K562 (cell line): ENCODE measurements around the gene PPDPF. TPM values are rescaled to one million over a fixed set of nuclear protein-coding genes. Genes with fewer than 3 reads are reported as not detected.

Source experiments
- ARNT ChIP-seq, 2 experiments: fragments of 450-650 bp; IDR thresholded peaks; 2 replicates each; pipeline ENCODE4 v1.6.1; 2016; ENCODE audit warnings: mild to moderate bottlenecking in 1 of 2
- ATF3 ChIP-seq, 2 experiments: fragments of 450-650 bp in 1 of 2; sonication (generic) in 1 of 2; formaldehyde crosslinking in 1 of 2; IDR thresholded peaks in 1 of 2; conservative IDR thresholded peaks in 1 of 2; 2 replicates each; pipeline versions ENCODE4 v1.6.1 to v1.8.1; 2016 to 2023; ENCODE audit warnings: mild to moderate bottlenecking in 2 of 2, moderate library complexity in 2 of 2, inconsistent platforms in 1 of 2, missing genetic modification reagents in 1 of 2
- CC2D1A ChIP-seq: fragments of 450-650 bp; IDR thresholded peaks from 2 replicates; pipeline ENCODE4 v1.6.1; 2017; ENCODE audit warnings: mild to moderate bottlenecking
- FOXK1 ChIP-seq: sonication (generic); formaldehyde crosslinking; IDR thresholded peaks from 2 replicates; pipeline ENCODE4 v1.8.0; 2022; ENCODE audit warnings: missing genetic modification reagents, mild to moderate bottlenecking, borderline replicate concordance
- FOXO4 ChIP-seq: fragments of 450-650 bp; formaldehyde crosslinking; IDR thresholded peaks from 2 replicates; pipeline ENCODE4 v1.4.0; 2020; ENCODE audit warnings: mild to moderate bottlenecking, moderate library complexity
- HMGN3 ChIP-seq: IDR thresholded peaks from 2 replicates; pipeline ENCODE4 v1.6.1; 2011; ENCODE audit warnings: borderline replicate concordance, low read depth, mild to moderate bottlenecking, mixed read lengths, low read length; ENCODE audit not compliant: insufficient read length; ENCODE audit errors: extremely low read depth
- KAT8 ChIP-seq: fragments of 450-650 bp; IDR thresholded peaks from 2 replicates; pipeline ENCODE4 v1.6.1; 2016; ENCODE audit warnings: low read depth, mild to moderate bottlenecking
- MTA3 ChIP-seq: fragments of 450-650 bp; formaldehyde crosslinking; IDR thresholded peaks from 2 replicates; pipeline ENCODE4 v1.6.1; 2017; ENCODE audit warnings: mild to moderate bottlenecking, borderline replicate concordance
- NUFIP1 ChIP-seq: fragments of 450-650 bp; IDR thresholded peaks from 2 replicates; pipeline ENCODE4 v1.6.1; 2018; ENCODE audit not compliant: partially characterized antibody
- PRDM10 ChIP-seq: fragments of 450-650 bp; IDR thresholded peaks from 2 replicates; pipeline ENCODE4 v1.6.1; 2018; ENCODE audit not compliant: partially characterized antibody
- RAD21 ChIP-seq, 2 experiments: fragments of 250-450 bp in 1 of 2; fragments of 450-650 bp in 1 of 2; sonication (Bioruptor Pico) in 1 of 2; formaldehyde crosslinking in 1 of 2; IDR thresholded peaks in 1 of 2; conservative IDR thresholded peaks in 1 of 2; 2 replicates each; pipeline versions ENCODE4 v1.4.0 to v1.8.0; 2020 to 2022; ENCODE audit warnings: mild to moderate bottlenecking in 2 of 2, moderate library complexity in 1 of 2
- RNF2 ChIP-seq: sonication (generic); IDR thresholded peaks from 2 replicates; pipeline ENCODE4 v1.6.1; 2016
- TFAP4 ChIP-seq: sonication (generic); formaldehyde crosslinking; IDR thresholded peaks from 2 replicates; pipeline ENCODE4 v1.8.0; 2022; ENCODE audit warnings: missing genetic modification reagents, mild to moderate bottlenecking, moderate library complexity, borderline replicate concordance
- THAP12 ChIP-seq: fragments of 250-450 bp; sonication (Bioruptor Pico); IDR thresholded peaks from 2 replicates; pipeline ENCODE4 v1.9.0; 2021; ENCODE audit warnings: mild to moderate bottlenecking, inconsistent platforms
- ZNF224 ChIP-seq: sonication (generic); formaldehyde crosslinking; IDR thresholded peaks from 2 replicates; pipeline ENCODE4 v1.8.0; 2022; ENCODE audit warnings: mild to moderate bottlenecking, missing genetic modification reagents
- ZNF232 ChIP-seq: sonication (generic); formaldehyde crosslinking; IDR thresholded peaks from 2 replicates; pipeline ENCODE4 v1.8.0; 2022; ENCODE audit warnings: mild to moderate bottlenecking, missing genetic modification reagents
- ZNF24 ChIP-seq: fragments of 450-650 bp; IDR thresholded peaks from 2 replicates; pipeline ENCODE4 v1.6.1; 2016
- ZNF436 ChIP-seq: fragments of 250-450, 450-650 bp; sonication (Bioruptor Pico); formaldehyde crosslinking; IDR thresholded peaks from 2 replicates; pipeline ENCODE4 v1.7.0; 2020; ENCODE audit warnings: mild to moderate bottlenecking
- ZNF444 ChIP-seq: fragments of 250-450 bp; sonication (Bioruptor Pico); IDR thresholded peaks from 2 replicates; pipeline ENCODE4 v1.4.0; 2020; ENCODE audit warnings: mild to moderate bottlenecking, moderate library complexity
- polyA plus RNA-seq, 8 experiments: library from polyadenylated mRNA; depleted of rRNA in 4 of 8; stranded (reverse) in 5 of 8; unstranded in 3 of 8; fragments of >200 nt; fragmentation: Nextera tagmentation in 2 of 8; fragmentation: Illumina TruSeq in 1 of 8; extraction: Ambion mirVana in 2 of 8; extraction: Trizol in 1 of 8; gene quantifications; 2 replicates each; pipeline versions ENCODE4 v1.2.1 to v1.2.3, GENCODE V29; 2011 to 2014; ENCODE audit warnings: inconsistent platforms in 1 of 8, missing spikeins in 1 of 8
- total RNA-seq, 7 experiments: library from RNA; depleted of rRNA in 6 of 7; stranded (reverse); fragments of >200 nt in 6 of 7; fragmentation: Illumina TruSeq in 2 of 7; extraction: Trizol in 2 of 7; gene quantifications; 2 replicates each; pipeline versions ENCODE4 v1.2.1 to v1.2.3, GENCODE V29; 2011 to 2021; ENCODE audit warnings: low replicate concordance in 1 of 7

PPDPF gene
- total and polyA plus RNA-seq, 9 of the 15 experiments (the other 6 are each of a cell fraction or from before 2014, with no cell fraction given) = 0.77 to 233 (median 10.5) TPM

- TF ChIP-seq FOXO4 = no peak
- no peak for TF ChIP-seq ZNF224
- TF ChIP-seq HMGN3 = peak; percentile 67
- no peak for TF ChIP-seq FOXK1
- TF ChIP-seq ZNF24 = no peak
- peak; percentile 79 for TF ChIP-seq CC2D1A
- TF ChIP-seq ATF3 (IDR thresholded peaks at IDR 0.05) = no peak
- TF ChIP-seq ATF3 (CRISPR knock-in tag; conservative IDR thresholded peaks at IDR 0.05) = no peak
- peak; percentile 80 for TF ChIP-seq TFAP4 (CRISPR knock-in tag)
- peak; percentile 94 to 97 for TF ChIP-seq RAD21 (CRISPR knock-in tag; conservative IDR thresholded peaks at IDR 0.05 in 1 of 2, IDR thresholded peaks at IDR 0.05 in 1 of 2)
- no peak for TF ChIP-seq ARNT (IDR thresholded peaks at IDR 0.05)
- 0 out of 2 replicates have a peak, but pooled peaks have one; percentile 56 for TF ChIP-seq MTA3
- no peak for TF ChIP-seq ZNF436 (CRISPR knock-in tag)
- no peak for TF ChIP-seq ZNF232 (CRISPR knock-in tag)
- TF ChIP-seq KAT8 = no peak
- TF ChIP-seq PRDM10 = peak; percentile 53
- no peak for TF ChIP-seq THAP12 (CRISPR knock-in tag)
- TF ChIP-seq ZNF444 = no peak
- no peak for TF ChIP-seq RNF2
- TF ChIP-seq NUFIP1 = no peak
These were observed 17.1 kb downstream of the PPDPF start (continued) for GRCh38 chr20:63537525-63538203.
